UCSD-AML1 (cell line): Measurements from ENCODE around the gene PCSK1.
"Not testable (repeated sequence)": the region's sequence is repeated elsewhere in the genome, so short reads cannot be mapped to it uniquely, and the experiment has no call there.

Source experiments
- DNase-seq: peaks from one replicate; lab custom pipeline; 2025; ENCODE audit not compliant: unreplicated experiment; lab: John Stamatoyannopoulos, UW

Gene PCSK1

DNA sequence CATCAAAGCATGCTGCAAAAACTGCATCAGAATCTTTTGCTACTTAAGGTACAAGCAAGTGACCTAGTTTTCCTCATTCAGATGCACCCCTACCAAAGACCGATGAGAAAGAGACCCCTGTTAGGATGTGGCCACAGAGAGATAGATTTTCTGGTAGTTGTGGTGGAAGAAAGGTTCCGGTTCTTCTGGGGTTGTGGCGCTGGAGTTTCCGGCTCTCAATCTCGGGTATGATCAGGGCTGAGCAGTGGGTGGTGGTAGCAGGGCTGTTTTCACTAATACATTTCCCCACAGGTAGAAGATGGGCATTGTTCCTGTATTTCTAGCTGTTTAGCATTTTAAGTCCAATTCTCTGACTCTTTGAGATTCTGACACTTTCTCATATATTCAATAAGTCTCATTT is 58.4 kb downstream of the PCSK1 start:
- no peak for DNase-seq

DNA sequence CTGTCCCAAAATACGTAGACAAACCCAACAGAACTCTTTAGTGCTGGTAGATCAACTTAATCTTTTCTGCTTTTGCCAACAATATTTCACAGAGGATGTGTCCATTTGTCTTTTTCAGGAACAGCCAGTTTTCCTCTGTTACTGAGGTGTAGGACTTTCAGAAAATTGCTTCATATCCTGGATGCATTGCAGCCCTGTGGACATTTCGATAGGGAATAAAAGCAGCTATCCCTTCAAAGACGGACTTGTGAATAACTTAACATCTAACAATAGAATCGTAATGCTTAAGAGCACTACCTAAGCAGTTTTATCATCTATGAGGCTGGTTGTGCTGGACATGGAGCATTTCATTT is 59.7 kb downstream of the PCSK1 start:
- no peak for DNase-seq

DNA sequence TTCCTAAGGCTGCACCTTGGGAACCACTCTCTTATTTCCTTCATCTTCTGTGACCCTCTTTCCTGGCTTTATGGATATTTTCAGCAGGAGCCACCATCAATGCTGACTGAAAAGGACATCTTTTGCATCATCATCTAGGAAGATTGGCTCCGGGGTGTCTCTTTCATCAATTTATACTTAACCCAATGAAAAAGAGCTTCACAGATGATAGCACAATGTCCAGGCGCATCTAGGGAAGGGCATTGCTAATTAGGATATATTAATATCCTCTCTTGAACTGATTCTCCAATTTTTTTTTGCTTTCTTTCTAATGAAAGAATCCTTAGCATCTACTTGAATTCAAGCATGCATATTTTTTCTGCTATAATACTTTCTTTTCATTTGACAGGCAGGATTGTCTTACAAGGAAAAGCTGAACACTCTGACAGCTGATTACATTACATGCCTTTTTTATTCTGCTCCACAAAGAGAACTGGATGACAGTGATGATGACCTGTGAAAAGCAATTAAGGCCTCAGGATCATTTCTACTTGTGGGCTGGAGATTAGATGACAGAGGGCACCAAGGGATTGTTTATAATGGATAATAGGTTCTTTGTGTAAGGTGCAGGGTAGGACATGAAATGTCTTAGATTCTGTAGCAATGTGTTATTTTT is 60.2 kb downstream of the PCSK1 start:
- DNase-seq = no peak

DNA sequence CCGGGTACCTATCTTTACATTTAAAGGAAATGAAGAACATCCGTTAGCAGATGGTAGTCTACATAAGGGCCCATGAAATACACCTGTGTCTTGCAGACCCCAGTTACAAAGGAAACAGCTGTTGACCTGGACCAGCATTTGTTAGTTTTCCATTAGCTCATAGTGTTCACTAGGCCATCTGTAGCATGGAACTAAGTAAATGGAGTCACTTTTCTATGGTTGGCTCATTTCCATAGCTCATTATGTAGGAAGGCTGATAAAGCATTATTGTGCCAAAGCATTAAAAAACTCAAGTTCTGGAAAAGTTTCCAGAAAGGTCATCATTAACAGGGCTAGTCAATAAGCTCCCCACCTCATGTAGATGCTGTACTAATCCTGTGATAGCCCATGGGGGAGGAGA is 62.1 kb downstream of the PCSK1 start:
- no peak for DNase-seq

DNA sequence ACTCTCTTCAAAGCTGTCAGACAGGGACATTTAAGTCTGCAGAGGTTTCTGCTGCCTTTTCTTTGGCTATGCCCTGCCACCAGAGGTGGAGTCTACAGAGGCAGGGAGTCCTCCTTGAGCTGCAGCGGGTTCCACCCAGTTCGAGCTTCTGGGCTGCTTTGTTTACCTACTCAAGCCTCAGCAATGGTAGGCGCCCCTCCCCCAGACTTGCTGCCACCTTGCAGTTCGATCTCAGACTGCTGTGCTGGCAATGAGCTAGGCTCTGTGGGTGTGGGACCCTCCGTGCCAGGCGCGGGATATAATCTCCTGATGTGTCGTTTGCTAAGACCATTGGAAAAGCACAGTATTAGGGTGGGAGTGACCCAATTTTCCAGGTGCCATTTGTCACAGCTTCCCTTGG is 65.7 kb downstream of the PCSK1 start:
- not testable (repeated sequence) for DNase-seq

DNA sequence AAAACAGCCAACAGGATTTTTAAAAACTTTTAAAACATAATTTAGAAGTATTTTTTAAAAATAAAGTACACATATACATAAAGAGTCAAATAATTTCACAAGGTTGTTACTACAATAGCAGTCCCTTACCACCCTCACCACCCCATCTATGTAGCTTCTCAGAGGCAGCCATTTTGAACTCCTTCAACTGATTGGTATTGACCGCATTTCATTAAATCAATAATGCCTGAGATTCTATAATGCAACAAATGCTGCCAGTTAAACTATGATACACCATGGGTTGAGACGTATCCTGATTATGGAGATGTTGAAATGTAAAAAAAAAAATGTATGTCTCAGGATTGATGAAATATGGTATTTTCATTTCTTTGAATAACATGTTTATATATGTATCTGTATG is 78.8 kb downstream of the PCSK1 start:
- no peak for DNase-seq

DNA sequence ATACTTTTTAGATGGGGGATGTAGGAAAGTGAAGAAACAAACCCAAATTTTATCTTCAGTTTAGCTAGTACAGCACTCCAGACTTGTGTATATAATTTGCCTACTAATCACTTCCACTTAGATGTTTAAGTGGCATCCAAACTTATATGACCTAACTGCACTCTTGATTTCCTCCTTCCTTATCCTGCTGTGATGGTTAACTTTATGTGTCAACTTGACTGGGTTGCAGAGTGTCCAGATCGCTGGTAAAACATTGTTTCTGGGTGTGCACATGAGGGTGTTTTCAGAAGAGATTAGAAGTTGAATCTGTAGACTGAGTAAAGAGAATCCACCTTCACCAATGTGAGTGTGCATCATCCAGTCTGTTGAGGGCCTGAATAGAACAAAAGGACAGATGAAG is 79.8 kb downstream of the PCSK1 start:
- DNase-seq = no peak

DNA sequence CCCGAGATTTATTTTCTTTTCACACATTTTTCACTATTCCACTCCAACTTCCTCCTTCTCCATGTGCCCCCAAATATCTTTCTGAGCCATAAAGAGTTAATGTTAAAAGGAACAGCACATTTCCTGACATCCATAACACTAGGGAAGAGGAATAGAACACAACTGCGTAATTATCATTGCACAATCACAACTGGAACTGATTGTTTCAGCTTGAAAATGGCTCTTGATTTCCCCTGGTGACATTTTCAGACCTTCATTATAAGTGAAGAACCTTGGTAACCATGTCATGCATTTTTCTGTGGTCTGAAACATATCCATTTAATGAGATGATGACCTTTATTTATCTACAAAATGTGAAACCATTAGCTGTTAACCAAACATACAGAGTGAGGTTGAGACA is 82.4 kb downstream of the PCSK1 start:
- DNase-seq = no peak

DNA sequence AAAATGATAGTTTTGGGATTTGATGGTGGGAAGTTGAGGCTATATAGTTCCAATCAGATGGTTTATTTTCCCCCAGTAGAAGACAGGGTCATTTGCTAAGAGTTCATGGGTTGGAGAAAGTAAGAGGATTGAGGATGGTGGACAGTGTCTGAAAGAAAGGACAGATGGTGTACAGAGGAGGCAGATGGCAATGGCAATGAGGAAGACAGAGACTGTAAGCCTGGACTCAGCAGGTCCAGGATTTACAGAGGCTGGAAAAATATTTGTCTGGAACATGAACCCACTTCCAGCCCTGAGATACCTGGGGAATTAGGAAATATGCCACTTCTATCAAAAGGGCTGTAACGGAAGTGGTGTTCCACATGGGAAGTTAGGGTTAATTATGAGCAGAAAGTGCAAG is 84.5 kb downstream of the PCSK1 start:
- DNase-seq = no peak

DNA sequence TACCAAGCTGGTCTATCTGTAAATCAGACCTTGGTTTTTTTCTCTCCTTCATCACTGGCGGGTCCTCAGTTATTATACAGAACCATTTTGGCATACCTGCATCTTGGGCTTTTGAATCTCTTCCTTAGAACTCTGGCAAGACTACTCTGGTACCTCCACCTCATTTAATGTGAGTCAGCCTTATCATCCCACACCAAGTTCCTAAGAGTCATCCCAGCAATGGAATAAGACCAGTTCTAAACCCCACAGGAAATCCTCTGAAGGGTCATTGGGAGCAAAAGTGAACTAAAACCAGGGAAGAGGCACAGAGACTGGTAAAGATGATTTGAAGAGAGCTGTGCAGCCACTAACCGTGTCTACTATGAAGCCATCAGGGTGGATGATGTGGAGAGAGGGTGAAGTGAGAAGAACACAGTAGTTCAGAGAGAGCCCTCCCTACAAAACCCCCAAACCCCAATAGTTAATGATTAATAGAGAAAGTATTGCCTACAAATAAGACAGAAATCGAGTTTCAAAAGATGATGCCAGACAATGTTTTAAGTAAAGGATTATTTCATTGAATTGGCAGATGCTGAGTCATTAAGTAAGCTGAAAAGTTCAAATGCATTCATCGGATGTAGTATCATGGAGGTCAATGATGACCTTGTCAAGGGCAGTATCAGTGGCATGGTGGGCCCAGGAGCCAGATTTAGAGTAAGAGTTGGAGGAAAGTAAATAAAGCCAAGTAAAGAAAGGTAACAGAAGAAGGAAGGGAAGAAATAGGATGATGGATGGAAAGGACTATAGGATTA is 85.4 kb downstream of the PCSK1 start:
- no peak for DNase-seq

DNA sequence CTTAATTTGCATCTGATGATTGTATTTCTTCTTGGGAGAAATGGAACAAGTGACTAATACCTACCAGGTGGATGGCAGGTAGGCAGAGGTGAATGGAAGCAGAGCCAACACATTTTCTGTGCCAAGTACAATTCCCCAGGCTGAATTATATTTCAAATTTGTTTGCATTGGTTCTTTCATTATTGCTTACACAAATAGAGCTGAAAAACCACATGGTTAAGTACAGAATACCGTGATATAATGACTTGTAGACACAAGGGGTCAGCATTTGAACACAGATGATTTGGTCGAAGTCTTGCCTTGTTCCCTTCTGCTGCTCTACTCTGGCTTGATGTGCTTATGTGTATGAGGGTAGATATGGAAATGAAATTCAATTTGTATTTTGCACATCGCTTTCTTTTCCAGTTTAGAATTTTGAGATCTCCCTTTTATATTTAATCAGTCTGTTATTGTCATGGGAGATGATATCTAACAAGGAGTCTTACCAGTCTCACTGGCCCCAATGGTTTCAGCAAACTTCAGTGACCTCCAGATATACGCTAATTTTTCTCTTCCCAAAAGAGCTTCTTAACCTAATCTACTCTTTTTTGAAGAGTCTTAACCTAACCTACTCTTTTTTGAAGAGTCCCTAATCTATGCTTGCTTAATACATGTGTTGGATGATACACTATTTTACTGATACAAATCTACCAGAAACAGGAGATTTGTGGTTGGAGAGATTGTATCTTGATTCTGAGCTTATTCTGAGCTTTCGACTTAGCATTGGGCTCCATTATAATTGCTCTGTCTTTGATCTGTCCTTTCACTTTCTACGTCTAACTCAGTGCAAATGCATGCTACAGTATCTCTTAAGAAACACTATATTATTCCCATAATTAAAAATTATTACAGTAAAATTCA is 88.1 kb downstream of the PCSK1 start:
- no peak for DNase-seq

DNA sequence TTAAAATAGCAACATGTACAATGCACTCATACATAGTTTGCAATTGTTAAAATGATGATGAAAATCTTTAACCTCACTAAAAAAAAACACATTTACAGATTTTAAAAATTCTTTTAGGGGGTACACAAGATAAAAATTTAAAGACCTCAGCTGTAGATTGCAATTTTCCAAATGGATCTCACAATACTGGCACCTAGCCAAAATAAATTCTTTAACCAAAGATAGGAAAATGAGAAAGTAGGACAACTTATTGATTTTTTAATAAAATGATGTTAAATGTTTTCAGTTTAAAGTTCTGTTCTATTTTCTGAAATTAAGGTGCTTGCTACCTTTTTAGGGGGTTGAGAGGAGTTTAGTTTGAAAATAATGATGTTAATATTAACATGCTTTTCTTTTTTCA is 90.0 kb downstream of the PCSK1 start:
- DNase-seq = no peak

DNA sequence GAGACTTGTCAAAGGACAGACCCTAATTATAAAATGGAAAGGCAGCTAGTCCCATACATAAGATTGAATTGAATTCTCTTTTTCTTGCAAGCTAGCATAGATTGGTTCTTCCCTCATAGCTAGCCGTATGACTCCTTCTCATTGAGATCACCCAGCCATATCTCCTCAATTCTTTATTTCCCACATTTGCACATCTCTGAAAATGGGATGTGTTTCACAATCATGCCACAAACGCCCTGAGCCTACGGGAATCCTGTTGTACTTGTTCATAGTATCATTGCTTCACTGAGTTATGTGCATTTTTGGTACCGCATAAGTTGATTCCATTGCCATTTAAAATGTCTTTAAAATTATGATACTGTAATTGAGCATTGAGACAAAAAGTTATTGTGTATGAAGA is 90.5 kb downstream of the PCSK1 start:
- DNase-seq = no peak
